Stimulated activated CD8-positive, alpha-beta memory T cell treated with anti-CD3 and anti-CD28 coated beads, Interleukin-2, amount 100 ng/mL, for 1 hour (primary cell): Measurements from ENCODE around the gene CSTF3.
A peak's percentile ranks its signal among the peaks of the same experiment; 100 is the strongest.
"Not testable (repeated sequence)": the region's sequence is repeated elsewhere in the genome, so short reads cannot be mapped to it uniquely, and the experiment has no call there.

Experiments used
- DNase-seq, 2 donors: peaks; one replicate each; pipeline ENCODE4 v3.0.0-alpha.2; 2020; ENCODE audit warnings: low read depth in 2 of 2

CSTF3 gene

DNA sequence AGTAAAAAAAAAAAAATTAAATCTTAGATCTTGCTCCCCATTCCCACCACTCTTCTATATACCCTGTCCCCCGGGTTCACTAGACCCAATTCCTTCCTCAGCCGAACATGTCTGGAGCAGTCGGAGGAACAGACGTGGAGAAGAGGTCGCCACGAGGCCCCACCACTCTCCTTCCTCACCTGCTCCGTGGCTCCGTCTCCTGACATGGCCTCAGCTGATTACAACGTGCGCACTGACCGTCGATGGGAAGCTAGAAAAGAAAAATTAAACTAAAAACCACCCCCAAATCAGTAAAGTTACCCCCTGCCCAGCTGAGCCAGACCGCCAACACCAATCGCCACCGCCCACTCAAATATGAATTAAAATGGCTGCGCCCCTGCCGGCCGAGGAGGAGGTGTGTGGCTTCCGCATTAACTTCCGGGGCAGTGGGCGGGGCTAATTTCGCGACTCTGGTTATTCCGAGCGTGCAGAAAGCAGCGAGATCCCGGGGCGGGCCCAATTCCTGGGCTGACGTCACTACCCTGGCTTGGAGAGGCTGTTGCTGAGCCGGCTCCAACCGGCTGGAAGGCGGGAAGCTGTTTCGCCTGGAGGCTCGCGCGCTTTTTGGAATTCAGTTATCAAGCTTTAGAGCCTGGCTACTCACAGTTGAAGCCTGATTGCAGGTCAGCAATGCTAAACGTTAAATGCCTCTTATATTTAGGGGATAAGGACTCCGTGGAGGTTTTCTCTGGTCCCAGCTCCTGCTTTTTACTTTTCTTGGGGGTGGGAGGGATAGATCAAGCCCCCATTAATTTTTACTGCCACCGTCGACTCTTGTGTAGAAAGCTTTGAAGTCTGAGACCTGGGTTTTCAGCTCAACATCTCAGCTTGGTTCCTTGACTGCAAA, at the start of gene CSTF3:
Gene CSTF3, minus strand, starts transcription at position 361 of the 886 bp plus-strand sequence. Its CDS starts 155 bp downstream, at position 206.
- peak; percentile 88 to 93 for DNase-seq

DNA sequence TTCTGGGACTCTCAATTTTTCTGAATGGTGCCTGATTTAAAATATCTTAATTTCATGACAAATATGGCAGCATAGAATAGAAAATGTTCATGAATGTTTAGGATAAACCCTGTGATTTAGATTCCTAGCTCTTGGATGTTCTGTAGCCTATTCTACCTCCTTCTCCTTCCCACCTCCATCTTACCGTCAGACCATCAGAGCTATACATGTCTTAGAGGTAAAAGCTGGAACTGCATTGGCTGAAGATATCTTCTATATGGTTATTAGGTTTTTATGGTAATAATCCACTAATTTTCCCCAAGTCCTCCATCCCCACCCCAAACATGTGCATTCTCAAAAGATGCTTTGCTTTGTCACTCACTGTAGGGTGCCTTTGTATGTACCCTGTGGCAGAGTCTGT, 46.9 kb upstream of the CSTF3 start:
- DNase-seq = no peak

DNA sequence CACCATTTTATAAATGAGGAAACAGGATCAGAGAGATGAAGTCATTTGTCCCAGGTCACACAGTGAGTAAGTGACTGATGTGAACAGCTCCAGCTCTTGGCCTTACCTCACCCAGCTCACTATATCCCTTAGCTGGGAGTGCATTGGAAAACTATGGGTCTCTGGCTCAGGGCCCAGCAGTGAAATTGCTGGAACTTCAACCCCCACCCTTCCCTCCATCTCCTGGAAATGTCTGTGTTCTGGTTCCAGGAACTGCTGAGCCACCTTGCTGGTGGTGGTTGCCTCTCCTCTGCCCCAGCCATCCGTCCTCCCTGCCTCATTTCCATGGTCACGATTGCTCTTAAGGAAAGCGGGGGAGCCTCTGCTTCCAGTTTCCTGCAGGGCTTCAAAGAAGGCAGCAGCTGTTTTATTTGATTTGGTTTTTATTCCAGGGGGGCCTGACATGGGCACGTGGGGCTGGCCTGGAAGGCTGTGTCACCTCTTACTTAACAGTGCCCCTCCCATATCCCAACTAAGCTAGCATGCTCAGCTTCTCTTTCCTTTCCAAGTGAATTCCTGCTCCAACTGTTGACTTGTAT, 46.2 kb upstream of the CSTF3 start:
- no peak for DNase-seq

DNA sequence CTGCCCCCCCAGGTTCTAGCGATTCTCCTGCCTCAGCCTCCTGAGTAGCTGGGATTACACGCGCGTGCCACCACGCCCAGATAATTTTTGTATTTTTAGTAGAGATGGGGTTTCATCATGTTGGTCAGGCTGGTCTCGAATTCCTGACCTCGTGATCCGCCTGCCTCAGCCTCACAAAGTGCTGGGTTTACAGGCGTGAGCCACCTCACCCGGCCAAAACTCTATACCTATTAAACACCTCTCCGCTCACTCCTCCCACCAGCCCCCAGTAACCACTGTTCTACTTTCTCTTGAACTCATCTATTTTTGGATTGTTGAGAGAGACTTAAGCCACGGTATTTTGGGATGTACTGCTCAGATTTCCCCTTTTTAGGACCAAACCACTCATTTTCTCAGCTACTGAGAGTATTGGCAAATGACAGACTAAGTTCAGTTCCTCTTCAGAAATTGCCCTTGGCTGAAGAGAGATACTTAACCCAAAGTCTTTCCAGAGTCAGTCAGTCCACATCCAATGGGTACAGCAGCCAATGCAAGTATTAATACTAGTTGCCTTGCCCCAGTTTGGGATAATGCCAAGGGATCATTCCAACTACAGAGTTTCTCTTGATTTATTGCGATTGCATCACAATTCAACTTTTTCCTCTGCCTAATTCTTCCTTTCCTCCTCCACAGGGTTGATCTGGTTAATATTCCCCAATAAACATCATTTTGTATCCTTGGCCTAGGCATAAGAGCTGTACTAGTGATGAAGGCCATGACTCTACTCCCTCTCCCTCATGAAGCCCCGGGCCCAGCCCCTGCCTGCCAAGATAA, 36.8 kb upstream of the CSTF3 start:
- no peak for DNase-seq

DNA sequence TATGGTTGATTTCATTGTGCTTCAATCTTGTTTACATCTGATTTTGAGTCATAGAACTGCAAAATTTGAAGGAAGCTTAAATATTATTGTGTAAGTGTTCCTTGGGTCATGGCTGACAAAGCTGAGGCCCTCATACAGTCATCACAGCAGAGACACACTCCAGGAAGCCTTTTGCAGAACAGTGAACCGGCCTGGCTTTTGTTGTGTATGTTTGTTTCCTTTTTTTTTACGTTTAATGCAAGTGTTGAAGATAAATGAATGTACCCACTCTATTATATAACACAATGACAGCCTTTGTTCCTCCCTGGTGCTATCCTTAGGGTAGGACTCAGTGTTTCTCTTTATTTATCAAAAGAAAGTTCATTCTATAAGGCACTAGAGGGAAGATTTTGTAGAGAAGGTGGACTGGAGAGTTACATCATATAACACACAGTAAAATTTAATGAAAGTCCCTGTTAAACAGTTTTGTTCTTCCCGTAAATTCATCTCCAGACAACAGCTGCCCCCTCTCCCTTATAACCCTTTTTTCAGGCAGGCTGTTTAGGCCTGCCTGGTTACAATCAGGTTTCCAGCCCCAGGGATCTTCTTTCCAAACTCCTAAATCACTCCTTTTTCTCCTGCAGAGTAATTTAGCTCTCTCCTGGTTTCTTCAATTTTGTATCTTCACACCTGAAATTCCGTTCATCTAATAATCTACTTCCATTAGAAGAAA, 34.3 kb upstream of the CSTF3 start:
- DNase-seq = no peak

DNA sequence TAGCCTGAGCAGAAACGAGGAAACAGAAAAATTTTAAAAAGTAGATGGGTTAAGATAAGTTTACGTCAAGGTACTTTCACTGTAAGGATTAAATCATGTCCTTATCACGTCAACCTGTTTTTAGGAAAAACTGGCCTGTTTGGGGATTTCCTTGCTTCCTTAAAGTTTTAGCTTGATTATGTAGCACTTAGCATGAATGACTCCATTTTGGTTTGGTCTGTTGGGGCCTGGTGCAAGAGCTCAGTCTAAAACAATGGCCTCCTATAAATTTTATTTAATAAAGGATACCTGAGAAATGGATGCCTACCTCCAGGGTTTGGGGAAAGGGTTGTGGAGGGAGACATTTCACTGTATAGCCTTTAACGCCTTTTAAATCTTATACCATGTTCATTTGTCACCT, 33.2 kb upstream of the CSTF3 start:
- DNase-seq = no peak

DNA sequence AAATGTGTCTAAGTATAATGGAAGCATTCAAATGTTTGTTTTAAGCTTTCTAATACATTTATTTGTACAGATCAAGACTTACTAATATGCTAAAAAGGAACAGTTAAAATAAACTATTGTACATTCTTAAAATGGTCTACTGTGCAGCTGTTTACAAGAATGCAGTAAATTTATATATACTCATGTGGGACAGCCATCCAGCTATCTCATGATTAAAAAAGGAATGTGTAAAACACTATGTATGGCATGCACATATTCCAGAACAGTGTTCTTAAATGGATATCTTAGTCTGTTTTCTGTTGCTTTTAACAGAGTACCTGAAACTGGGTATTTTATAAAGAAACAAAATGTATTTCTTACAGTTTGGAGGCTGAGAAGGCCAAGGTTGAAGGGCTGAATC, 30.2 kb upstream of the CSTF3 start:
- DNase-seq = no peak

DNA sequence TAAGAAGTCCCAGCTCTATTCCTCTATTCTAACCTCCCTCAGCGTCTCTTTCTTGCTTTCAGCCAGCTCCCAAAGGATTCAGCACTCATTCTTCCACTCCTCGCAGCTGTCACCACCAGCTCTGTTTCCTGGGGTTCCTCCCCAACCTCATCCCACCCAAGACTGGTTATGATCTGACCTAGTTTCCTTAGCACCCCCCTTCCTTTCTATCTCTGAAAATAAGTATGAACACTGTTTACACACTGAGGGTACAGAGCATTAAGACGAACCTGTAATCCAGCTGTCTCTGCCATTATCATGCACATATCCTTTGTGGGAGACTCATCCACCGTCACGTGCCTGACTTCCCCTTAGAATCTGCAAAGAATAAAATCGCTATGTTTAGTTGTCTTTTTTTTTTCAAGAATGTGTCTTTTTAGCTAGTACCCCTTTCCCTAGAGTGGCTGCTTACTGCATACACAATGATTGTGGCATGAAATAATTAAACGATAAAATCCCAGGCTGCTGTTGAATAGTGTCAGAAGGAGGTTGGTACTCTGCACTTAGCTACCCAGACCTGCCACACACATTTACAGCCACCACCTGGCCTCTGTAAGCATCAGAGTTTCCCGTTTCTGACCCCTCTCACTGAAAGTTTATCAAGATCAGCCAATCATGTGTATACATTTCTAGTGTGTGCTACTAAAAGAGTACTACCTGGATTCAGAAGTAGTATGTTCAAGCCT, 26.9 kb upstream of the CSTF3 start:
- DNase-seq = no peak

DNA sequence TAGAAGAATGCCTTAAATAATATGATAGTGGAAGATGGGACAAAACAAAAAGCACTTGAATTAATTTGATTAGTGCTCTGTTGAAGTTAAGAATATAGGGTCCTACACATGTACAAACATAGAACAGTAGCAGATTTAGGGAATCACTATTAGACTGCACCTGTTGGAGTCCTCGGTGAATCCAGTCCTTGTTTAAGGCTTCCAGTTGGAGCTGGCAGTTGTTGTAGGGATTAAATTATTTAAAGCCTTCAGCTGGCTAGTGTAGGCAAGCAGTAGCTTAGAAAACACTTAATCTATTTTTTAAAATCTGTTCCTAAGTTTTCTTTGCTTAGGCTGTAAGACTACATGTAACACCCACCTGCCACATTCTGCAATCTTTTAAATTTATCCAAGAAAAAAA, 24.5 kb upstream of the CSTF3 start:
- no peak for DNase-seq

DNA sequence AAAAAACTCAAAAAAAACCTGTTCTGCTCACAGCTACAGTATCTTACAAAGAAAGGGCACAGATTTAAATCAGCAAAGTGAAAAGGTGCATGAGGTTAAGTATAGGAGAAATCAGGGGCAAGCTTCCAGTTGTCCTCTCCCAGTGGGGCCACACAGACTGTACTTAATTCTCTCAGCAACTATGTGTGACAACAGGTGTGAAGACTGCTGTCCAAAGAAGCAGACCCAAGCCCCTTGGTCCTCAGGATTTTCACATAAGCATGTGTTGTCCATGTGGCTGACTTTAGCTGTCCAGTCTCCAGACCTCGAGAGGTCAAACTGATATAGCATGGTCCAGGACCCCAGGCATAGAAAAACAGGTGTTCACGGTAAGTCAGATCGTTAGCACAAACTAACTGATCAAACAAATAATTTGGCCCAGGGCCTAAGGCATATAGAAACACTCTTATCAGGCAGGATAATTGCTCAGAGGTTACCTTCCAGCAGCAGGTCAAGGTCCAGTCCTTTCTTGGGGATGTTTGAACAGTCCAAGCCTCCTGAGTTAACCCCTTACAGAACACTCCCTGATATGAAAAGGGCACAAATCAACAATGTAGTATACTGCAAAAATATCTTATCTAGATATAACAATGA, 21.1 kb upstream of the CSTF3 start:
- no peak for DNase-seq

DNA sequence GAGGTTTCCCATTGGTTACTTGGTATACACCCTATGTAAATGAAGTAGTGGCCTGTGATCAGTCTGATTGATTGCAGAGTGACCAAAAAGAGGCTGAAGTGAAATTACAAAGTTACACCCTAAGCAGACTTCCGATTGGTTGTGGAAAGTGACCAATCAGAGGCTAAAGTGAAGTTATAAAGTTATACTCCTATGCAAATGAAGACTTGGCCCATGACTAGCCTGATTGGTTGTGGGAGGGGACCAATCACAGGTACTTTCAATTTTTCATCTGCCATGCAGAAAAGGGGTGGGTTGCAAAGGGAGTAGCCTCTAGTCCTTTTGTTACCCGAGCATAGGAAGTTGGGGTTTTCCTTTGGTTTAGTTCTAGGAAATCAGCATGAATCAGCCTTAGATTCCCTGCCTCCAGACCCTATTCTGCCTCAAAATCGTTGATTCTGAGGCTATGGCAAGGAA, 18.1 kb upstream of the CSTF3 start:
- DNase-seq = no peak

DNA sequence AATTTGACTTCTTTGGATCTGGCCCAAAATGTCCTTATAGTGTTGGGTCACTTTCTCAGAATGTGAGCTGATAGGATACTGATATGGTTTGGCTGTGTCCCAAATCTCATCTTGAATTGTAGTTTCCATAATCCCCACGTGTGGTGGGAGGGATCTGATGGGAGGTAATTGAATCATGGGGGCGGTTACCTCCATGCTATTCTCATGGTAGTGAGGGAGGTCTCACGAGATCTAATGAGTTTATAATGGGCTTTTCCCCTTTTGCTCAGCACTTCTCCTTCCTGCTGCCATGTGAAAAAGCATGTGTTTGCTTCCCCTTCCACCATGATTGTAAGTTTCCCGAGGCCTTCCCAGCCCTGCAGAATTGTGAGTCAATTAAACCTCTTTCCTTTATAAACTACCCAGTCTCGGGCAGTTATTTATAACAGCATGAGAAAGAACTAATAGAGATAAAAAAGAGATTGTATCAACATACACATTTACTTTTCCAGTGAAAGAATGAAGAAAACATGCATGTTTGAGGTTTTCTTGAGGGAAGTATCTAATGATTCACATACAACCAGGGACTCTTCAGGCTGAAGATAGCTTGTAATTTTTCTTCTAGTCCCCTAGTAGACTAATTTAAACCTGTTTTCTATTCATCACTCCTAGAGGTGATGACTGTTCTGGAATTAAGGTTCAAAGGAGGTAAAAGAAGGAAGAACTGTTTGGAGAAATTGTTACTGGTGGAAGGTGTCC, 17.3 kb upstream of the CSTF3 start:
- DNase-seq = no peak

DNA sequence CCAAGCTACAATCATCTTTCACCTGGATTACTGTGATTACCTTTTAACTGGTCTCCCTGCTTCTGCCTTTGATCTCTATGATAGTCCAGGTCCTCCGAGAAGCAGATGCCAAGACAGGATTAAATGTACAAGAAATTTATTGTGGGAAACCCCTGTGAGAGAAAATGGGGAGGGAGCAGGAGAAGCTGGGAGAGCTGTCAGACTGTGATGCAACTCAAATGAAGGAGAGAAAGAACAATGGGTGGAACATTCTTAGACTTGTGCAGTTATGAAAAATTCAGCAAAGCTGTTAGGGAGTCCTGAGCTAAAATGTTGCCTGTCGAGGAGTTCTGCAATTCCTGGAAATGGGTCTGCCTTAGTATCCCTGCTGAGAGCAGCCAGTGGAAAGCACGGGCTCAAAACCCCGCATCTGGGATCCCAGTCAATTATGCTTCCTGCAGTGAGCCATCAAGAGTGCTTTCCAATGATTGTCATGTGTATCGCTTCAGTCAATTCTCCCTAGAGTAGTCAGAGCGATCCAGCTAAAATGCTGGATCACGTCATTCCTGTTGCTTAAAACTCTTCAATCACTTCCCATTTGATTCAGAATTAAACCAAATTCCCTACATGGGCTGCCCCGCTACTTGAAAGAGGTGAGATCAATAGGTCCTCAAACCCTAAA, 16.5 kb upstream of the CSTF3 start:
- DNase-seq = no peak

DNA sequence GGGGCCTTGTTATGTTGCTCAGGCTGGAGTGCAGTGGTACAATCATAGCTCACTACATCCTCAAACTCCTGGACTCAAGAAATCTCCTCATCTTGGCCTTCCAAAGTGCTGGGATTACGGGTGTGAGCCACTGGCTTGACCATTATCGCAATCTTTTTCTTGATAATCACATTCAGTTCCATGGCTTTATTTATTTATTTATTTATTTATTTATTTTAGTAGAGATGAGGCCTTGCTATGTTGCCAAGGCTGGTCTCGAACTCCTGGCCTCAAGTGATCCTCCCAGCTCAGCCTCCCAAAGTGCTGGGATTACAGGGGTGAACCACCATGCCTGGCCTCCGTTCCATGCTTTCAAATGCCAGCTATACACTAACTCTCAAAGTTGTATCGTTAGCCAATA, 15.5 kb upstream of the CSTF3 start:
- not testable (repeated sequence) for DNase-seq

DNA sequence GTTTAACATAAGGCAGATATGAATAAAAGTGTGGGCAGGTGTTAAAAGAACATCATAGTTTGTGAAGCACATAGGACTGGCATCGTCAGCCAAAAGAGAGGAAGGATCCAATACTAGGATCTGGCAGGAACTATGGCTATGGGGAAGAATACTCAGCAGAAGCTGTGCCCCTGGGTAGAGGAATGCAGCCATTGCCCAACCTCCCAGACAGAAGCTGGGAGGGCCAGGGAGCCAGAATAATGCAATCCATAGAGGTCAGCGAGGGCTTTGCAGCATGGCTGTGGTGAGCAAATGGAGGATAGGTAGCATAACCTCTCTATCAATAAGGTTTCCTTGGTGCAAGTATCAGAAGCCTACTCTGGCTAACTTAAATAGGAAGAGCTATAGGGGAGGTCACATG, 11.7 kb upstream of the CSTF3 start:
- DNase-seq = no peak

DNA sequence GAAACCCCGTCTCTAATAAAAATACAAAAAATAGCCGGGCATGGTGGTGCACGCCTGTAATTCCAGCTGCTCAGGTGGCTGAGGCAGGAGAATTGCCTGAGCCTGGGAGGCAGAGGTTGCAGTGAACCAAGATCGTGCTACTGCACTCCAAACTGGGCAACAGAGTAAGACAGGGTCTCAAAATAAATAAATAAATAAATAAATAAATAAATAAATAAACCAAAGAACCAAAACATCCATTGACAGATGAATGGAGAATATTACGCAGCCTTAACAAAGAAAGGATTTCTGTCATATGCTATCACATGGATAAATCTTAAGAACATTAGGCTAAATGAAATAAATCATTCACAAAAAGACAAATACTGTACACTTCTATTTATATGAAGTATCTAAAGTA, 11.1 kb upstream of the CSTF3 start:
- no peak for DNase-seq

DNA sequence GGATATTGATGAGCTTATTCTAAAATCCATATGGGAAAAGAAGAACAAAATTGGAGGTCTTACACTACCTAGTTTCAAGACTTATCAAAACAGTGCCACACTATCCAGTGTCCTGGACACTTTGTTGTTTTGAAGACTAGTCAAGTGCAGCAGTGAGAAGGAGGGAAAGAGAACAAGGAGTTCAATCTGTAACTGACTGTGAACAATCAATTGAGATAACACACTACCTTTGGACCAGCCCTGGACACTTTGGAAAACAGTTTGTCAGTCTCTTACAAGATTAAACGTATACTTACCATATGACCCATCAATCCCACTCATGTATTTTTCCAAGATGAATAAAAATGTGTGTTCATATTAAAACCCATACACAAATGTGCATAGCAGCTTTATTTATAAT, 10.0 kb upstream of the CSTF3 start:
- DNase-seq = no peak

DNA sequence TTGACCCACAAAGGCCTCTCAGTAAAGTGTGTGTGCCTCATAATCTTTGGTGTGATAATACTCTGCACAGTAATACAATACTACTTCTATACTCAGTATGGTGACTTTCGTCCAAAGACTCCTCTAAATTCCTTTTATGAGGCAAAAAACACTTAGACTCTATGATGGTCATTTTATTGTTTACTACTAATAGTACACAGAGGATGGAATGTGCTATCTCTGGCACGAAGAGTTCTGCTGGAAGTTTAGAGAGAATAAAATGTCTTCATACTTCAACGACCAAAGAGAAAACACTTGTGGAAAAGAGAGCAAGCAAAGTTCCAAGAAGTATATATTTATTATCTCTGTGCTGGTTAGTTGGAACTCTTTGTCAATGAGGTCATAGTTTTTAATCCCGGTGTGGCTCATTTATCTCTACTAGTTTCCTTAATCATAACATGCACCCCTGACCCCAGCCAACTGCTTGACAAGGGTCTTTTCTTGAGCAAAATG, 7.5 kb upstream of the CSTF3 start:
- no peak for DNase-seq

DNA sequence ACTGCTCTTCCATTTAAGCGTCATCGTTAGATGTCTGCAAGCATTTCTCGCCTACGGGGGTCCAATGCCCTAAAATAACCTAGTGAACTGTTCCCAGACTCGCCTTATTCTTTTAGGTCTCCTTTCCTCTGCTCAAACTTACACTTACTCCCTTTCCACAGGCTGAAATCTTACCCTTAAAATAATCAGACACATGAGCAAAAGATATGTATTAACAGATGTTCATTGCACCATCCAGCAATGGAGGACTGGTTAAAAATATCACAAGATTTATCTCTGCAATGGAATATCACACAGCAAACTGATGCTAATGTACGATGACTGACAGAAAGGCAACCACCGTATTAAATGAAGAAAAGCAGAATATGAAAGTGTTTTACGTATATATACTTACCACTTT, 1.6 kb upstream of the CSTF3 start:
- DNase-seq = no peak
